Neuron (in vitro differentiated cells): Measurements from ENCODE around the gene LEF1.

Experiments
- H2AFZ ChIP-seq: one replicate; pipeline ENCODE4 v1.6.1; 2013; ENCODE audit warnings: low read depth, mild to moderate bottlenecking, inconsistent platforms, low read length, moderate library complexity
- H3K27me3 ChIP-seq: one replicate; pipeline ENCODE4 v1.6.1; 2013; ENCODE audit warnings: low read length; ENCODE audit not compliant: insufficient read depth
- H3K36me3 ChIP-seq: one replicate; pipeline ENCODE4 v1.6.1; 2013; ENCODE audit warnings: low read length; ENCODE audit not compliant: insufficient read depth
- H3K4me1 ChIP-seq: one replicate; pipeline ENCODE4 v1.6.1; 2013; ENCODE audit warnings: low read length; ENCODE audit not compliant: insufficient read depth
- H3K4me3 ChIP-seq: 2 replicates; pipeline ENCODE4 v1.5.1; 2013; ENCODE audit warnings: mild to moderate bottlenecking, low read length, moderate library complexity
- H3K9me3 ChIP-seq: one replicate; pipeline ENCODE4 v1.6.1; 2013; ENCODE audit warnings: low read length

LEF1 gene

DNA sequence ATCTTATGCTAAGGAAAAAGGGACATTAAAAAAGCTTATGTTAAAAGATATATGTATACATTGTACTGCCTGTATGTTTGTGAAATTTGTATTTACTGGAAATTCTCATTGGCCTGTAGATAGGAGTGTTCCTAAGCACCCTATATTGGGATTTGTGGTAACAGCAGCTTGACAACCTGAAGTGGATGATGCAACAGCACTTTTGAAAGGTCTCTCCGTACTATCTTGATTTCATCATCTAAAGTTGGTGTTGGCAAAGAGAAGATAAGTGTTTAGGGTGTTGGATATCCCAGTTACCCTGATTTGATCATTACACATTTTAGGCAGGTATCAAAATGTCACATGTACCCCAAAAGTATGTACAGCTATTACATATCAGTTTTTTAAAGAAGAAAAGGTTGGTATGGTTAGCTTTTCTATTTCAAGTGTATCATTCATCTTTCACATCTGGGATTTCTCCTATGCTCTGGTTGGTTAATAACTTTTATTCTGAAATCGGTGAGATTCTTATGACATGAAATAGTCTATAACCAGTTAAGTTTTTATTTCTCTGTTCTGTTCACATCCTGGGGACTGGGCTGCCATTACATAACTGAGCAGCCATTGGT lies 168.7 kb downstream of the LEF1 start:
- Histone ChIP-seq H3K9me3 (peaks cover 12% of the 10 kb centered on the region), H2AFZ (no peak overlapping the region), H3K36me3 (peaks cover 13% of the 10 kb centered on the region), H3K4me1 (no peaks in the 10 kb centered on the region), H3K27me3 (no peaks in the 10 kb centered on the region), H3K4me3 (no peak overlapping the region)

- no peaks in the 10 kb centered on the region for H3K4me1 ChIP-seq
- no peaks in the 10 kb centered on the region for H3K27me3 ChIP-seq
- H2AFZ ChIP-seq: no peak overlapping the region
- H3K4me3 ChIP-seq: no peak overlapping the region
- H3K36me3 ChIP-seq: peaks cover 13% of the 10 kb centered on the region
- peaks cover 12% of the 10 kb centered on the region for H3K9me3 ChIP-seq
Observed at GRCh38 chr4:107997794-107998193, 170.9 kb downstream of the LEF1 start.
